ENCODE results near the gene IQSEC3.

Gene IQSEC3

DNA sequence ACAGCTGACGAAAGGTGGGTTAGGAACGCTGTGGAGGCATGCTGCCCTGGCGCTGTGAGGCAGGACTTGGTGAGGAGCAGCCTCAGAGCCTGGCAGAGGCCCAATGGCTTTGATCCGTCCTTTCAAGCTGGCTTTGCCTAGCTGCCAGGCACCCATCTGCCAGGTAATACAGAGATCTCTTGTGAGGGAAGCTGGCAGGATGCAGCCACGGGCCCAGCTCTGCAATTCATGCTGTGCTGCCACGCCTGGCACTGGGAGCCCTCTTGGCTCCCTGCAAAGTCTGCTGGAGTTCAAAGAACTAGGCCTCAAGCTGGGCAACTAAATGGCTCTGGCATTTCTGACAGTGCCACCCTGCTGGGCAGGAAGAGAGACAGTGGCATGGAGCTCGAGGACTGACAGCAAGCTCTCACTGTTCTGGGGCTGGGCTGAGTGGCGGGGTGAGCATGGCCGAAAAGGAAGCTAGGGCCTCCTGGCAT is 18.7 kb downstream of the IQSEC3 start:
- WGBS, 2 experiments (ENCODE audit: insufficient coverage in 2 of 2): 83% methylated on average over 8 to 9 of the region's 9 CpGs
- H3K36me3 ChIP-seq (ENCODE audit: control insufficient read depth, insufficient read depth, low read length): no peaks in the 10 kb centered on the region
- no peak overlapping the region for H3K27ac ChIP-seq (ENCODE audit: low read depth, low read length, severe bottlenecking)
- no peak overlapping the region for H3K4me3 ChIP-seq (ENCODE audit: extremely low read depth, insufficient read depth, low read length, poor library complexity, severe bottlenecking)
- no peaks in the 10 kb centered on the region for H3K9me3 ChIP-seq (ENCODE audit: control insufficient read depth, low read length)
- no peaks in the 10 kb centered on the region for H3K4me1 ChIP-seq (ENCODE audit: control insufficient read depth, insufficient read depth, low read length, poor library complexity, severe bottlenecking)

DNA sequence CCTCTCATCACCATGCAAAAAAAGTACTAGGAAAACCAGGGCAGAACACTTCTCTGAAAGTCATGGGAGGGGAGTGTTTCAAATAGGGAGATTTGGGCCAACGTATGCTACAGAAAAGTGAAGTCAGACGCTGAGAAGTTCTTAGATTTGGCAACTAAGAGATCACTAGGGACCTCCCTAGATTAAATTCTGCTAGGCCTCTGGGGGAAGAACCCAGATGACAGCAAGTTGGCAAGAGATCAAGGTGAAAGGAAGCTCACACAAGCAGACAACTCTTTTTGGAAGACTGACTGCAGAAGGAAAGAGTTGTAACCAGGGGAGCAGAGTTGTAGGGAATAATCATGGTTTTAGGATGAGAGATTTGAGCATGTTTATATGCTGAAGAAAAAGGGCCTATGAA is 20.7 kb downstream of the IQSEC3 start:
- H3K4me3 ChIP-seq (ENCODE audit: extremely low read depth, insufficient read depth, low read length, poor library complexity, severe bottlenecking): no peak overlapping the region
- H3K4me1 ChIP-seq (ENCODE audit: control insufficient read depth, insufficient read depth, low read length, poor library complexity, severe bottlenecking): no peaks in the 10 kb centered on the region
- H3K27ac ChIP-seq (ENCODE audit: low read depth, low read length, severe bottlenecking): no peak overlapping the region
- H3K36me3 ChIP-seq (ENCODE audit: control insufficient read depth, insufficient read depth, low read length): no peaks in the 10 kb centered on the region
- H3K9me3 ChIP-seq (ENCODE audit: control insufficient read depth, low read length): no peaks in the 10 kb centered on the region
- WGBS, 2 experiments (ENCODE audit: insufficient coverage in 2 of 2): 86% methylated on average over 2 of the region's 2 CpGs

DNA sequence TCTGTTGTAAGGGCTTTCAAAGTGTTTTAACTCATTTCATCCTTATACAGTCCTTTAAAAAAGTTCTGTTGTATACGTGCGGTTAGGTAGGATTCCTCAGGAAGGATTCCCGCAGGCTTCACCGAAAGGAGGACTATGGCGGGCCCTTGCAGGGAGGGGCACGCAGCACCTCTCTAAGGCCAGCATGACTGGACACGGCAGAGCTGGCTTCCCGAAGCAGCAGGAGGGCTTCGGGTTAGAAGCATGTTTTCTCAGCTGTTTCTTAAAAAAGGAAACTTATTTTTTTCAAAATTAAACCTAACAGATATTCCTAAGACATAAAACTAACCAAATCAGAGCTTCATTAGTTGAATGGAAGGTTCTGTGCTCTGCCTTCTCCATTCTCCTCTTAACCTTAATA is 21.3 kb downstream of the IQSEC3 start:
- Histone ChIP-seq H3K4me3 (ENCODE audit: extremely low read depth, insufficient read depth, low read length, poor library complexity, severe bottlenecking) (no peak overlapping the region), H3K4me1 (ENCODE audit: control insufficient read depth, insufficient read depth, low read length, poor library complexity, severe bottlenecking) (no peaks in the 10 kb centered on the region), H3K27ac (ENCODE audit: low read depth, low read length, severe bottlenecking) (no peak overlapping the region), H3K9me3 (ENCODE audit: control insufficient read depth, low read length) (no peaks in the 10 kb centered on the region), H3K36me3 (ENCODE audit: control insufficient read depth, insufficient read depth, low read length) (no peaks in the 10 kb centered on the region)
- 84 to 88% methylated on average over 6 to 8 of the region's 9 CpGs for WGBS, 2 experiments (ENCODE audit: insufficient coverage in 2 of 2)

DNA sequence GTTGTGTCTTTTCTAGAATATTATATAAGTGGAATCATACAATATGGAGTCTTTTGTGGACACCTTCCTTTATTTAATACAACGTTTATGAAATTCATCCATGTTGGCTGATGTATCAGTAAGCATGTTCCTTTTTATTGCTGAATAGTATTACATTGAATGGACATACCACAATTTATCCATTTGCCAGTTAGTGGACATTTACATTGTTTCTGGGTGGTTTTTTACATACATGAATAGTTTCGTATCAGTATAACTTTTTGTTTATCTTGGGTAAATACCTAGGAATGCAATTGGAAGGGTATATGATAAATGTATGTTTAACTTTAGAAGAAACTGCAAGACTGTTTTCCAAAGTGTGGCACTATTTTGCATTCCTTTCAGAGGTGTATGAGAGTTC is 23.1 kb downstream of the IQSEC3 start:
- Histone ChIP-seq H3K27ac (ENCODE audit: low read depth, low read length, severe bottlenecking) (no peak overlapping the region), H3K4me3 (ENCODE audit: extremely low read depth, insufficient read depth, low read length, poor library complexity, severe bottlenecking) (no peak overlapping the region), H3K9me3 (ENCODE audit: control insufficient read depth, low read length) (no peaks in the 10 kb centered on the region), H3K4me1 (ENCODE audit: control insufficient read depth, insufficient read depth, low read length, poor library complexity, severe bottlenecking) (no peaks in the 10 kb centered on the region), H3K36me3 (ENCODE audit: control insufficient read depth, insufficient read depth, low read length) (no peaks in the 10 kb centered on the region)
- 83% methylated on average over 1 of the region's 2 CpGs; no CpG with 5 or more reads in 1 of the 2 experiments for WGBS, 2 experiments (ENCODE audit: insufficient coverage in 2 of 2)

DNA sequence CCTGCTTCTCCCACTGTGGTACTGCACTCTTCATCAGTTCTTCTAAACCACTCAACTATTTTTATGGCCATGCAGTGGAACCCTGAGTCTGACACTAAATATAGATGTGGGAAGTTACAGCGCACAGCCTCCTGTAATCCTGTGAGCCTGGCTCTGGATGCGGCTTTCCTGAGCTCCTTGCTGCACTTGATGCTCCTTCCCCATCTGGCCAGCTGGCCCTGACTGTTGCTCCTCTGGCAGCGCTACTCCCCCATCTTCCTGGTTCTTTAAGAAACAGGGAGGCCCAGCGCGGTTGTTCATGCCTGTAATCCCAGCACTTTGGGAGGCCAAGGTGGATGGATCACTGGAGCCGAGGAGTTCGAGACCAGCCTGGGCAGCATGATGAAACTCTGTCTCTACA is 24.6 kb downstream of the IQSEC3 start:
- 96 to 98% methylated on average over 7 of the region's 7 CpGs for WGBS, 2 experiments (ENCODE audit: insufficient coverage in 2 of 2)
- Histone ChIP-seq H3K27ac (ENCODE audit: low read depth, low read length, severe bottlenecking) (no peak overlapping the region), H3K9me3 (ENCODE audit: control insufficient read depth, low read length) (no peaks in the 10 kb centered on the region), H3K4me1 (ENCODE audit: control insufficient read depth, insufficient read depth, low read length, poor library complexity, severe bottlenecking) (no peaks in the 10 kb centered on the region), H3K4me3 (ENCODE audit: extremely low read depth, insufficient read depth, low read length, poor library complexity, severe bottlenecking) (no peak overlapping the region), H3K36me3 (ENCODE audit: control insufficient read depth, insufficient read depth, low read length) (no peaks in the 10 kb centered on the region)

DNA sequence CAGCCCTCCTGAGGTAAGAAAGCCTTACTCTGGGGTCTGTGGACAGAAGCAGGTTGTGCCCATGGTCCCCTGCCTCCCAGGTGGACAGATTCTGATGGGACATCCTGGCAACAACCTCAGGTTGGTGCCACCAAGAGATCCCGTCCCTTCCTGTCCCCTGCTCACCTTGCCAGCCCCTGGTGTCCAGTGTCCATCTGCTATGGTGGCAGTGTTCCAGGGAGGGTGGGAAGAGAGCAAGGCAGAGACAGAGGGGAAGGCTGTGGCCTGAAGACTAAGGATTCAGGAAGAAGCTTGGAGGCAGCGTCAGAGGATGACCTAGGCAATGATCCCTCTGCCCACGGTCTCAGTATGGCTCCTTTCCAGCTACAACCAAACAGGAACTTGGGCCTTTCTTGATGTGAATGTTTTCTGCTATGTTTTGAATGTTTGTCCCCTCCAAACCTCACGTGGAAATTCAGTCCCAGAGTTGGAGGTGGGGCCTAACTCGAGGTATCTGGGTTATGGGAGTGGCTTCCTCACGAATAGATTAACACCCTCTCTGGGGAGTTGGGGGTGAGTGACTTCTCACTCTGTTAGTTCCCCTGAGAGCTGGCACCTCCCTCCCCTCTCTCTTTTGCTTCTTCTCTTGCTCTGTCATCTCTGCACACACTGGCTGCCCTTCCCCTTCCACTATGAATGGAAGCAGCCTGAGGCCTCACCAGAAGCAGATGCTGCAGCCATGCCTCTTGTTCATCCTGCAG is 26.9 kb downstream of the IQSEC3 start:
- H3K36me3 ChIP-seq (ENCODE audit: control insufficient read depth, insufficient read depth, low read length): no peaks in the 10 kb centered on the region
- no peak overlapping the region for H3K4me3 ChIP-seq (ENCODE audit: extremely low read depth, insufficient read depth, low read length, poor library complexity, severe bottlenecking)
- no peaks in the 10 kb centered on the region for H3K9me3 ChIP-seq (ENCODE audit: control insufficient read depth, low read length)
- H3K4me1 ChIP-seq (ENCODE audit: control insufficient read depth, insufficient read depth, low read length, poor library complexity, severe bottlenecking): peaks cover 10% of the 10 kb centered on the region
- no peak overlapping the region for H3K27ac ChIP-seq (ENCODE audit: low read depth, low read length, severe bottlenecking)
- 40 to 95% methylated on average over 1 to 2 of the region's 6 CpGs for WGBS, 2 experiments (ENCODE audit: insufficient coverage in 2 of 2)

DNA sequence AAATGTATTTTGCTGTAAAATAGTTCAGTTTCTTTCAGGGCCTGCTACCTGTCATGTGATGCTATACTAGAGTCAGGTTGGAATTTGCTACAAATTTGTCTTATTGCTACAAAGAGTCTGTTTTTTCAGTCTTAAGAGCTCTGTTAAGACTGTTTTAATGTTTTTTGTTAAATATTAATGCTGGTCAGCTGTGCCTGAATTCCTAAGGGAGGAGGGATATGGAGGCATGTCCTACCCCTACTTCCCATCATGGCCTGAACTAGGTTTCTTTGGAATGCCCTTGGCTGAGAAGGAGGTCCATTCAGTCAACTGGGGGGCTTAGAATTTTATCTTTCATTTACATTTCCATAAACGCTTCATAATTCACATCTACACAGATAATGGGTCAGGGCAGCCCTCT is 30.0 kb downstream of the IQSEC3 start:
- peaks cover 18% of the 10 kb centered on the region for H3K4me1 ChIP-seq (ENCODE audit: control insufficient read depth, insufficient read depth, low read length, poor library complexity, severe bottlenecking)
- no peaks in the 10 kb centered on the region for H3K9me3 ChIP-seq (ENCODE audit: control insufficient read depth, low read length)
- H3K4me3 ChIP-seq (ENCODE audit: extremely low read depth, insufficient read depth, low read length, poor library complexity, severe bottlenecking): no peak overlapping the region
- H3K36me3 ChIP-seq (ENCODE audit: control insufficient read depth, insufficient read depth, low read length): no peaks in the 10 kb centered on the region
- H3K27ac ChIP-seq (ENCODE audit: low read depth, low read length, severe bottlenecking): no peak overlapping the region
- WGBS, 2 experiments (ENCODE audit: insufficient coverage in 2 of 2): no CpG with 5 or more reads among the region's 1 CpG

DNA sequence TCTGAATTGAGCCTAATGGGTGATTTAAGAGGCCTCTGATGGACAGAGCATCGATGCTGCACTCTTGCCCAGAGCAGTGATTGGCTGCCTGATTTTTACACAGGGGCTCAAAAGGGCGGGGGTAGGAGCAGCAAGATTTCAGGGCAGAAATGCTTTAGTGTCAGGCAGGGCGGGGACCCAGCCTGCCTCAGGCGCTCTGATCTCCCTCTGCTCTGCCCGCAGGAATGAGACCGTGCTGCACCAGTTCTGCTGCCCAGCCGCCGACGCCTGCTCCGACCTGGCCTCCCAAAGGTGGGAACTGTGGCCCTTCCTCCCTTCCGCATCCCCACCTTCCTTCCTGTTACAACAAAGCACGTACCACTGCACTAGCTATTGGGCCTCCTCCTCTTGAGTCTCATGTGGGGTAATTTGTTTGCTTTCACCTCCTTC is 32.4 kb downstream of the IQSEC3 start:
- H3K27ac ChIP-seq (ENCODE audit: low read depth, low read length, severe bottlenecking): no peak overlapping the region
- H3K4me1 ChIP-seq (ENCODE audit: control insufficient read depth, insufficient read depth, low read length, poor library complexity, severe bottlenecking): peaks cover 18% of the 10 kb centered on the region
- H3K4me3 ChIP-seq (ENCODE audit: extremely low read depth, insufficient read depth, low read length, poor library complexity, severe bottlenecking): no peak overlapping the region
- no peaks in the 10 kb centered on the region for H3K36me3 ChIP-seq (ENCODE audit: control insufficient read depth, insufficient read depth, low read length)
- H3K9me3 ChIP-seq (ENCODE audit: control insufficient read depth, low read length): no peaks in the 10 kb centered on the region
- 45 to 65% methylated on average over 6 to 9 of the region's 12 CpGs for WGBS, 2 experiments (ENCODE audit: insufficient coverage in 2 of 2)

DNA sequence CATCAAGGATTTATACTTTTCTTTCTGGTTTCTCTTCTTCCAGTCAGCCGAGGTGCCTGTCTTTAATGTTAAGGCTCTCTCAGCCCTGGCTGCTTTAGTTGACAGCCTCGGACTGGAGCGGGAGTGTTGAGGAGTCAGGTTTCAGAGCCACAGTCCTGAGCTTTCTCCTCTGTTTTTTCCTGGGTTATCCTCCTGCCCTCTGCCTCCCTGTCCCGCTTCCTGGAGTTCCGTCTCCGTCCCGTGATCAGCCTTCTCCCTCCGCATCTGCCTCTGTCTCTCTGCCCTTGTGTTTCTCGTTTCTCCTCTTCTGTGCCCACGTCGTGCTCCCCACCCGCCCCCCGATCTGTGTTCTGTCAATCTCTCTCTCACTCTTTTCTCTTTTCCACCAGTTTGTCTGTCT is 33.0 kb downstream of the IQSEC3 start:
- H3K36me3 ChIP-seq (ENCODE audit: control insufficient read depth, insufficient read depth, low read length): no peaks in the 10 kb centered on the region
- H3K4me3 ChIP-seq (ENCODE audit: extremely low read depth, insufficient read depth, low read length, poor library complexity, severe bottlenecking): no peak overlapping the region
- 32 to 34% methylated on average over 11 to 12 of the region's 13 CpGs for WGBS, 2 experiments (ENCODE audit: insufficient coverage in 2 of 2)
- no peak overlapping the region for H3K27ac ChIP-seq (ENCODE audit: low read depth, low read length, severe bottlenecking)
- peaks cover 18% of the 10 kb centered on the region for H3K4me1 ChIP-seq (ENCODE audit: control insufficient read depth, insufficient read depth, low read length, poor library complexity, severe bottlenecking)
- no peaks in the 10 kb centered on the region for H3K9me3 ChIP-seq (ENCODE audit: control insufficient read depth, low read length)

DNA sequence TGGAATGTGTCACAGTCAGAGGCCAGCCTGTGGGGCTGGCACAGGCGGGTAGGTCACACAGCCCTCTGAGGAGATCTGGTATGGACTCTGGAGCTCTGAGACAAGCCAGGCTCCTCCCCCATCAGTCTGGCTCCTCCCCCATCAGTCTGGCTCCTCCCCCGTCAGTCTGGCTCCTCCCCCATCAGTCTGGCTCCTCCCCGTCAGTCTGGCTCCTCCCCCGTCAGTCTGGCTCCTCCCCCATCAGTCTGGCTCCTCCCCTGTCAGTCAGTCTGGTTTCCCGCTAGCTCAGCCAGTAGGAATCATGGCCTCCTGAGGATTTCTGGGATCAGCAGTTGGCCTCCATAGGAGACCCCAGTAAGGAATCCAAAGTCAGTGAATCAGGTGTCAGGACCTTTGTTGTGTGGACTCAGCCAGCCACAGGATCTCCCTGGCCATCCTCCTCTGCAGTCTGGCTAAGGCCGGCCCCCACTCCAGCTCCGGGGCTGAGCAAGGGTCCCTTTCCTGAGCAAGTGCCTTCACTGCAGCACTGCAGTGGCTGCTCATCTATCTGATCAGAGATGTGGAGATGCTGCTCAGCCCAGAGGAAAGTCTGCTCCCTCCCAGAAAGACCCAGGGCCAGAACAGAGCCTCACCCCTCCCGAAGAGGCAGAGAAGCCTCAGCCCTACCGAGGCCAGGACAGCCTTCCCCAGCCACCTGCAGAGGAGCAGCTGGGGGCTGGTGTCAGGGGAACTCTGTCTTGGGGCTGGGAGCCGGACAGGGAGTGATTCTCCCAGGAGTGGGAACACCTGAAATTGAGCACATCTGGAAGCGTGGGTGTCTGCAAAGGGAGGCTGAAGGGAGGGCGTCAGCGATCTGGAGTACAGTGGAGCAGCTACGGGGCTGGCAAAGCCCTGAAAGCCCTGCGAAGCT is 35.7 kb downstream of the IQSEC3 start:
- 91 to 92% methylated on average over 10 to 12 of the region's 15 CpGs for WGBS, 2 experiments (ENCODE audit: insufficient coverage in 2 of 2)
- Histone ChIP-seq H3K4me1 (ENCODE audit: control insufficient read depth, insufficient read depth, low read length, poor library complexity, severe bottlenecking) (peaks cover 18% of the 10 kb centered on the region), H3K9me3 (ENCODE audit: control insufficient read depth, low read length) (no peaks in the 10 kb centered on the region), H3K27ac (ENCODE audit: low read depth, low read length, severe bottlenecking) (no peak overlapping the region), H3K36me3 (ENCODE audit: control insufficient read depth, insufficient read depth, low read length) (no peaks in the 10 kb centered on the region), H3K4me3 (ENCODE audit: extremely low read depth, insufficient read depth, low read length, poor library complexity, severe bottlenecking) (no peak overlapping the region)

DNA sequence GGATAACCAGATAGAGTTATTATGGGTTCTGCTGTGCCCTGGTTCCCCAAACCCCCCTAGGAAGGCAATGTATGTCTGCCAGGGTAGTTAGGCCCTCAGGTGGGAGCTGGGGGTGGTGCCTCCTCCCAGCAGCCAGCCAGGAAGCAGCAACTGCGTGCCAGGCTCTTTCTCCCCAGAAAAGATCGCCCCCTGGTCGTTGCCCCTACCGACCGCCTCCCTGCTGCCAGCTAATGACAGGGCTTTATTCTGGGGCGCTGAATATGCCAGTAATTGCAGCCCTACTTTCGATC is 36.3 kb downstream of the IQSEC3 start:
- H3K4me3 ChIP-seq (ENCODE audit: extremely low read depth, insufficient read depth, low read length, poor library complexity, severe bottlenecking): no peak overlapping the region
- WGBS, 2 experiments (ENCODE audit: insufficient coverage in 2 of 2): 54 to 73% methylated on average over 7 of the region's 7 CpGs

More for the DNA sequence above, 36.3 kb downstream of the IQSEC3 start:
- H3K9me3 ChIP-seq (ENCODE audit: control insufficient read depth, low read length): no peaks in the 10 kb centered on the region
- H3K27ac ChIP-seq (ENCODE audit: low read depth, low read length, severe bottlenecking): no peak overlapping the region
- no peaks in the 10 kb centered on the region for H3K36me3 ChIP-seq (ENCODE audit: control insufficient read depth, insufficient read depth, low read length)
- H3K4me1 ChIP-seq (ENCODE audit: control insufficient read depth, insufficient read depth, low read length, poor library complexity, severe bottlenecking): peaks cover 14% of the 10 kb centered on the region

Data from mesodermal cell (in vitro differentiated cells).